ENCODE measurements around the gene ZCCHC14.

DNA sequence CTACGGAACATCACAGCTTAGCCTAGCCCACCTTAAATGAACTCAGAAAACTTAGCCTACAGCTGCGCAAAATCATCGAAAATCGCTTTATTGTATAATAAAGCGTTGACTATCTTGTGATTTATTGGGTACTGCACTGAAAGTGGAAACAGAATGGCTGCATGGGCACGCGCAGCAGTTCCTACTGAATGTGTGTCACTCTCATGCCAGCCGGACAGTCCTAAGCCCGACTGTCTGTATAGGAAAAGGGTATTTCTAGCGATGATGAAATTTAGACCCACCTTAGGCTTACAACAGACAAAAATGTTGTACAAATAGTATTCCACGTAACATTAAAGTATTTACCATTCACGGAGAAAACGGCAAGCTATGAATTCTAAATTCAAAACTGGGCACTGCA is 118.5 kb downstream of the ZCCHC14 start:
- TF ChIP-seq, protein P1, sequence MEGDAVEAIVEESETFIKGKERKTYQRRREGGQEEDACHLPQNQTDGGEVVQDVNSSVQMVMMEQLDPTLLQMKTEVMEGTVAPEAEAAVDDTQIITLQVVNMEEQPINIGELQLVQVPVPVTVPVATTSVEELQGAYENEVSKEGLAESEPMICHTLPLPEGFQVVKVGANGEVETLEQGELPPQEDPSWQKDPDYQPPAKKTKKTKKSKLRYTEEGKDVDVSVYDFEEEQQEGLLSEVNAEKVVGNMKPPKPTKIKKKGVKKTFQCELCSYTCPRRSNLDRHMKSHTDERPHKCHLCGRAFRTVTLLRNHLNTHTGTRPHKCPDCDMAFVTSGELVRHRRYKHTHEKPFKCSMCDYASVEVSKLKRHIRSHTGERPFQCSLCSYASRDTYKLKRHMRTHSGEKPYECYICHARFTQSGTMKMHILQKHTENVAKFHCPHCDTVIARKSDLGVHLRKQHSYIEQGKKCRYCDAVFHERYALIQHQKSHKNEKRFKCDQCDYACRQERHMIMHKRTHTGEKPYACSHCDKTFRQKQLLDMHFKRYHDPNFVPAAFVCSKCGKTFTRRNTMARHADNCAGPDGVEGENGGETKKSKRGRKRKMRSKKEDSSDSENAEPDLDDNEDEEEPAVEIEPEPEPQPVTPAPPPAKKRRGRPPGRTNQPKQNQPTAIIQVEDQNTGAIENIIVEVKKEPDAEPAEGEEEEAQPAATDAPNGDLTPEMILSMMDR (IDR thresholded peaks at IDR 0.05; ENCODE audit: low read depth, low read length, poor library complexity, severe bottlenecking), result no peak
- TF ChIP-seq EZH2phosphoT487 (IDR thresholded peaks at IDR 0.05; ENCODE audit: borderline replicate concordance, low read length), result no peak

All from DOHH2 (cell line).